Activated CD4-positive, alpha-beta memory T cell treated with anti-CD3 and anti-CD28 coated beads for 36 hours (primary cell): ENCODE measurements around the gene CADM2. TPM values are rescaled to one million over a fixed set of nuclear protein-coding genes. Genes with fewer than 3 reads are reported as not detected.
"Not testable (repeated sequence)": the region's sequence is repeated elsewhere in the genome, so short reads cannot be mapped to it uniquely, and the experiment has no call there.

ENCODE experiments used
- CTCF ChIA-PET: fragments of 350-600 bp; sonication (Branson Sonifier 250); formaldehyde crosslinking; loops from one replicate; lab custom pipeline; 2021; ENCODE audit warnings: antibody characterized with exemption, inconsistent platforms; lab: Charles Lee
- POLR2A ChIA-PET: fragments of 350-600 bp; sonication (Branson Sonifier 250); formaldehyde crosslinking; loops from one replicate; lab custom pipeline; 2021; ENCODE audit warnings: antibody characterized with exemption; lab: Charles Lee
- DNase-seq: peaks from one replicate; pipeline ENCODE4 v3.0.0-alpha.2; 2020
- H3K27ac Mint-ChIP-seq: one replicate; pipeline ENCODE4 v1.8.0; 2021; ENCODE audit warnings: mixed read lengths
- H3K27me3 Mint-ChIP-seq: one replicate; pipeline ENCODE4 v1.8.0; 2021; ENCODE audit warnings: mixed read lengths
- H3K36me3 Mint-ChIP-seq: one replicate; pipeline ENCODE4 v1.8.0; 2021; ENCODE audit warnings: mixed read lengths
- H3K4me1 Mint-ChIP-seq: one replicate; pipeline ENCODE4 v1.8.0; 2021; ENCODE audit warnings: low read depth, mixed read lengths
- H3K4me3 Mint-ChIP-seq: one replicate; pipeline ENCODE4 v1.8.0; 2021; ENCODE audit warnings: mild to moderate bottlenecking, mixed read lengths
- H3K9me3 Mint-ChIP-seq: one replicate; pipeline ENCODE4 v1.8.0; 2021; ENCODE audit warnings: mixed read lengths
- intact Hi-C: fragments of 100-400 bp; cut with micrococcal nuclease; formaldehyde crosslinking; loops from one replicate; pipeline ENCODE4 v1.15.1; 2023
- total RNA-seq, 2 experiments: library from RNA; stranded (reverse); gene quantifications; one replicate each; pipeline ENCODE4 v1.2.3, GENCODE V29; 2021

CADM2 gene
- total RNA-seq = not detected

GRCh38 chr3:84958495-84959469 is at the start of gene CADM2:
Gene CADM2, plus strand, starts transcription at chr3:84958989.
- peaks cover 13% of the 10 kb centered on the region for H3K4me1 Mint-ChIP-seq

GRCh38 chr3:84918592-84918991 is 40.2 kb upstream of the CADM2 start:
- not testable (repeated sequence) for H3K27ac Mint-ChIP-seq, H3K27me3 Mint-ChIP-seq

More at GRCh38 chr3:84958495-84959469, at the start of gene CADM2:
- Mint-ChIP-seq H3K4me3 (peak within 1 kb of the TSS; percentile 66), H3K36me3 (no peaks in the 10 kb centered on the region), H3K27ac (no peak within 1 kb of the TSS), H3K27me3 (peaks cover 39% of the 10 kb centered on the region), H3K9me3 (no peaks in the 10 kb centered on the region)
- peak; percentile 82 for DNase-seq
- intact Hi-C loops = no loop called here
- ChIA-PET CTCF (no interaction called here), POLR2A (no interaction called here)

GRCh38 chr3:84922682-84923081 is 36.1 kb upstream of the CADM2 start:
- Mint-ChIP-seq H3K4me1 (no peaks in the 10 kb centered on the region), H3K4me3 (no peak overlapping the region), H3K9me3 (peaks cover 11% of the 10 kb centered on the region), H3K36me3 (no peaks in the 10 kb centered on the region), H3K27ac (no peak overlapping the region), H3K27me3 (no peaks in the 10 kb centered on the region)
- no peak for DNase-seq
- intact Hi-C loops = no loop called here
- ChIA-PET POLR2A (no interaction called here), CTCF (no interaction called here)

More at GRCh38 chr3:84918592-84918991, 40.2 kb upstream of the CADM2 start:
- CTCF ChIA-PET, H3K9me3 Mint-ChIP-seq, H3K4me3 Mint-ChIP-seq, H3K36me3 Mint-ChIP-seq, POLR2A ChIA-PET, DNase-seq, H3K4me1 Mint-ChIP-seq, intact Hi-C loops: not testable (repeated sequence)

- intact Hi-C loops = no loop called here
- no peaks in the 10 kb centered on the region for H3K36me3 Mint-ChIP-seq
Measured at GRCh38 chr3:84925571-84925970, 33.2 kb upstream of the CADM2 start.

GRCh38 chr3:84943379-84943778 is 15.4 kb upstream of the CADM2 start:
- Mint-ChIP-seq H3K36me3 (no peaks in the 10 kb centered on the region), H3K27ac (no peak overlapping the region), H3K9me3 (peaks cover 3% of the 10 kb centered on the region), H3K27me3 (no peaks in the 10 kb centered on the region), H3K4me1 (no peaks in the 10 kb centered on the region), H3K4me3 (no peak overlapping the region)
- ChIA-PET POLR2A (no interaction called here), CTCF (no interaction called here)
- no peak for DNase-seq
- intact Hi-C loops = no loop called here

More at GRCh38 chr3:84925571-84925970, 33.2 kb upstream of the CADM2 start:
- Mint-ChIP-seq H3K4me1 (no peaks in the 10 kb centered on the region), H3K9me3 (peaks cover 10% of the 10 kb centered on the region), H3K4me3 (no peak overlapping the region), H3K27me3 (no peaks in the 10 kb centered on the region), H3K27ac (no peak overlapping the region)
- POLR2A ChIA-PET = no interaction called here
- CTCF ChIA-PET = no interaction called here
- no peak for DNase-seq

GRCh38 chr3:84946240-84946639 is 12.5 kb upstream of the CADM2 start:
- POLR2A ChIA-PET = no interaction called here
- H3K27ac Mint-ChIP-seq = no peak overlapping the region
- no peak for DNase-seq

GRCh38 chr3:84959470-84960271 is 882 bp downstream of the CADM2 start:
- Mint-ChIP-seq H3K27ac (no peak overlapping the region), H3K4me3 (no peak overlapping the region), H3K27me3 (peaks cover 39% of the 10 kb centered on the region), H3K9me3 (no peaks in the 10 kb centered on the region), H3K36me3 (no peaks in the 10 kb centered on the region), H3K4me1 (peaks cover 13% of the 10 kb centered on the region)
- POLR2A ChIA-PET = no interaction called here
- CTCF ChIA-PET = no interaction called here
- no peak for DNase-seq
- intact Hi-C loops = no loop called here

More at GRCh38 chr3:84946240-84946639, 12.5 kb upstream of the CADM2 start:
- peaks cover 9% of the 10 kb centered on the region for H3K9me3 Mint-ChIP-seq
- H3K27me3 Mint-ChIP-seq = no peaks in the 10 kb centered on the region
- CTCF ChIA-PET = no interaction called here
- no peaks in the 10 kb centered on the region for H3K4me1 Mint-ChIP-seq
- H3K4me3 Mint-ChIP-seq = no peak overlapping the region
- no peaks in the 10 kb centered on the region for H3K36me3 Mint-ChIP-seq
- intact Hi-C loops = no loop called here

GRCh38 chr3:84960581-84960980 is 1.8 kb downstream of the CADM2 start:
- ChIA-PET CTCF (no interaction called here), POLR2A (no interaction called here)
- Mint-ChIP-seq H3K27ac (no peak overlapping the region), H3K4me1 (peaks cover 13% of the 10 kb centered on the region), H3K27me3 (peaks cover 39% of the 10 kb centered on the region), H3K36me3 (no peaks in the 10 kb centered on the region), H3K9me3 (no peaks in the 10 kb centered on the region), H3K4me3 (no peak overlapping the region)
- intact Hi-C loops = no loop called here
- no peak for DNase-seq

GRCh38 chr3:84961011-84961410 is 2.2 kb downstream of the CADM2 start:
- H3K9me3 Mint-ChIP-seq = no peaks in the 10 kb centered on the region
- H3K4me1 Mint-ChIP-seq = peaks cover 13% of the 10 kb centered on the region
- no peak for DNase-seq
- no peak overlapping the region for H3K27ac Mint-ChIP-seq
- no peaks in the 10 kb centered on the region for H3K36me3 Mint-ChIP-seq
- intact Hi-C loops = no loop called here
- no peak overlapping the region for H3K4me3 Mint-ChIP-seq
- ChIA-PET POLR2A (no interaction called here), CTCF (no interaction called here)
- H3K27me3 Mint-ChIP-seq = peaks cover 39% of the 10 kb centered on the region

GRCh38 chr3:84961521-84962255 is 2.9 kb downstream of the CADM2 start:
- Mint-ChIP-seq H3K27ac (no peak overlapping the region), H3K27me3 (peaks cover 39% of the 10 kb centered on the region), H3K4me3 (no peak overlapping the region), H3K9me3 (no peaks in the 10 kb centered on the region), H3K36me3 (no peaks in the 10 kb centered on the region), H3K4me1 (peaks cover 13% of the 10 kb centered on the region)
- POLR2A ChIA-PET = no interaction called here
- CTCF ChIA-PET = no interaction called here
- no peak for DNase-seq
- intact Hi-C loops = no loop called here

GRCh38 chr3:84962415-84962814 is 3.6 kb downstream of the CADM2 start:
- H3K4me3 Mint-ChIP-seq = no peak overlapping the region
- intact Hi-C loops = no loop called here
- POLR2A ChIA-PET = no interaction called here
- H3K27me3 Mint-ChIP-seq = peaks cover 36% of the 10 kb centered on the region
- H3K4me1 Mint-ChIP-seq = peaks cover 13% of the 10 kb centered on the region
- no peaks in the 10 kb centered on the region for H3K36me3 Mint-ChIP-seq
- no peaks in the 10 kb centered on the region for H3K9me3 Mint-ChIP-seq
- DNase-seq = no peak
- CTCF ChIA-PET = no interaction called here
- H3K27ac Mint-ChIP-seq = no peak overlapping the region

GRCh38 chr3:84963137-84963536 is 4.3 kb downstream of the CADM2 start:
- peaks cover 34% of the 10 kb centered on the region for H3K27me3 Mint-ChIP-seq
- H3K4me1 Mint-ChIP-seq = peaks cover 13% of the 10 kb centered on the region
- ChIA-PET CTCF (no interaction called here), POLR2A (no interaction called here)
- no peak overlapping the region for H3K27ac Mint-ChIP-seq
- no peak overlapping the region for H3K4me3 Mint-ChIP-seq
- intact Hi-C loops = no loop called here
- no peak for DNase-seq
- H3K36me3 Mint-ChIP-seq = no peaks in the 10 kb centered on the region
- H3K9me3 Mint-ChIP-seq = no peaks in the 10 kb centered on the region
